Measurements from ENCODE around the gene VTI1A. TPM values are rescaled to one million over a fixed set of nuclear protein-coding genes. Genes with fewer than 3 reads are reported as not detected.

VTI1A gene
- total RNA-seq, 2 experiments from 2014 or later, result 24.9 to 28.4 TPM

GRCh38 chr10:112558476-112559142, 111.6 kb downstream of the VTI1A start:
- H3K27ac Mint-ChIP-seq, result no peak overlapping the region
- no peak for DNase-seq
- CTCF ChIA-PET, result no interaction called here
- H3K9me3 Mint-ChIP-seq, result no peaks in the 10 kb centered on the region
- H3K4me1 Mint-ChIP-seq (ENCODE audit: low read depth), result peaks cover 15% of the 10 kb centered on the region
- H3K4me3 Mint-ChIP-seq, result no peak overlapping the region
- H3K36me3 Mint-ChIP-seq (ENCODE audit: low read depth), result no peaks in the 10 kb centered on the region
- H3K27me3 Mint-ChIP-seq (ENCODE audit: low read depth), result no peaks in the 10 kb centered on the region
- intact Hi-C loops (cut with micrococcal nuclease), result no loop called here

- Mint-ChIP-seq H3K9me3 (no peaks in the 10 kb centered on the region), H3K27ac (no peak overlapping the region), H3K4me1 (ENCODE audit: low read depth) (peaks cover 15% of the 10 kb centered on the region), H3K27me3 (ENCODE audit: low read depth) (no peaks in the 10 kb centered on the region), H3K36me3 (ENCODE audit: low read depth) (no peaks in the 10 kb centered on the region), H3K4me3 (no peak overlapping the region)
- CTCF ChIA-PET, result interaction anchor here (0.6 to 1.0 kb wide), 2 partner anchors 88 to 356 kb away, joined by 3 read pairs; no protein-coding TSS in a partner anchor
- intact Hi-C loops (cut with micrococcal nuclease), result no loop called here
- DNase-seq, result no peak
Observed at GRCh38 chr10:112559349-112559748, 112.3 kb downstream of the VTI1A start.

- Mint-ChIP-seq H3K36me3 (ENCODE audit: low read depth) (no peaks in the 10 kb centered on the region), H3K9me3 (no peaks in the 10 kb centered on the region), H3K4me1 (ENCODE audit: low read depth) (peaks cover 15% of the 10 kb centered on the region), H3K27me3 (ENCODE audit: low read depth) (no peaks in the 10 kb centered on the region), H3K4me3 (no peak overlapping the region), H3K27ac (no peak overlapping the region)
- DNase-seq, result no peak
- intact Hi-C loops (cut with micrococcal nuclease), result no loop called here
- CTCF ChIA-PET, result no interaction called here
Observed at GRCh38 chr10:112562122-112562521, 115.1 kb downstream of the VTI1A start.

GRCh38 chr10:112562809-112563663, 116.0 kb downstream of the VTI1A start:
- Mint-ChIP-seq H3K36me3 (ENCODE audit: low read depth) (no peaks in the 10 kb centered on the region), H3K27me3 (ENCODE audit: low read depth) (no peaks in the 10 kb centered on the region), H3K27ac (no peak overlapping the region), H3K9me3 (no peaks in the 10 kb centered on the region), H3K4me3 (no peak overlapping the region), H3K4me1 (ENCODE audit: low read depth) (peaks cover 10% of the 10 kb centered on the region)
- intact Hi-C loops (cut with micrococcal nuclease), result no loop called here
- CTCF ChIA-PET, result no interaction called here
- DNase-seq, result no peak

GRCh38 chr10:112564337-112564736, 117.3 kb downstream of the VTI1A start:
- CTCF ChIA-PET, result interaction anchor here (0.6 kb wide), 1 partner anchor 180 kb away, joined by 3 read pairs; no protein-coding TSS in a partner anchor
- H3K27me3 Mint-ChIP-seq (ENCODE audit: low read depth), result no peaks in the 10 kb centered on the region
- DNase-seq, result no peak
- peaks cover 2% of the 10 kb centered on the region for H3K36me3 Mint-ChIP-seq (ENCODE audit: low read depth)
- no peak overlapping the region for H3K27ac Mint-ChIP-seq
- intact Hi-C loops (cut with micrococcal nuclease), result no loop called here
- H3K9me3 Mint-ChIP-seq, result no peaks in the 10 kb centered on the region
- H3K4me1 Mint-ChIP-seq (ENCODE audit: low read depth), result peaks cover 2% of the 10 kb centered on the region
- H3K4me3 Mint-ChIP-seq, result no peak overlapping the region

GRCh38 chr10:112565434-112566053, 118.5 kb downstream of the VTI1A start:
- Mint-ChIP-seq H3K36me3 (ENCODE audit: low read depth) (peaks cover 2% of the 10 kb centered on the region), H3K27ac (no peak overlapping the region), H3K27me3 (ENCODE audit: low read depth) (no peaks in the 10 kb centered on the region), H3K9me3 (no peaks in the 10 kb centered on the region), H3K4me1 (ENCODE audit: low read depth) (no peaks in the 10 kb centered on the region), H3K4me3 (no peak overlapping the region)
- intact Hi-C loops (cut with micrococcal nuclease), result loop anchor here (1.0 to 5.0 kb wide), 3 partner anchors 542 to 820 kb away; no protein-coding TSS in a partner anchor
- CTCF ChIA-PET, result no interaction called here
- DNase-seq, result peak; percentile 36

- intact Hi-C loops (cut with micrococcal nuclease), result no loop called here
- peaks cover 2% of the 10 kb centered on the region for H3K36me3 Mint-ChIP-seq (ENCODE audit: low read depth)
- H3K4me3 Mint-ChIP-seq, result no peak overlapping the region
- H3K27ac Mint-ChIP-seq, result no peak overlapping the region
- H3K9me3 Mint-ChIP-seq, result no peaks in the 10 kb centered on the region
- no peaks in the 10 kb centered on the region for H3K27me3 Mint-ChIP-seq (ENCODE audit: low read depth)
- CTCF ChIA-PET, result no interaction called here
- H3K4me1 Mint-ChIP-seq (ENCODE audit: low read depth), result no peaks in the 10 kb centered on the region
- DNase-seq, result no peak
Observed at GRCh38 chr10:112570585-112570984, 123.6 kb downstream of the VTI1A start.

GRCh38 chr10:112579578-112579977, 132.6 kb downstream of the VTI1A start:
- no peak overlapping the region for H3K27ac Mint-ChIP-seq

GRCh38 chr10:112580267-112580666, 133.3 kb downstream of the VTI1A start:
- Mint-ChIP-seq H3K36me3 (ENCODE audit: low read depth) (peaks cover 7% of the 10 kb centered on the region), H3K9me3 (no peaks in the 10 kb centered on the region), H3K4me3 (no peak overlapping the region), H3K27me3 (ENCODE audit: low read depth) (no peaks in the 10 kb centered on the region), H3K27ac (no peak overlapping the region), H3K4me1 (ENCODE audit: low read depth) (no peaks in the 10 kb centered on the region)
- intact Hi-C loops (cut with micrococcal nuclease), result no loop called here
- CTCF ChIA-PET, result no interaction called here
- DNase-seq, result no peak

More at GRCh38 chr10:112579578-112579977, 132.6 kb downstream of the VTI1A start:
- Mint-ChIP-seq H3K4me3 (no peak overlapping the region), H3K9me3 (no peaks in the 10 kb centered on the region), H3K4me1 (ENCODE audit: low read depth) (no peaks in the 10 kb centered on the region), H3K36me3 (ENCODE audit: low read depth) (peaks cover 6% of the 10 kb centered on the region), H3K27me3 (ENCODE audit: low read depth) (no peaks in the 10 kb centered on the region)
- intact Hi-C loops (cut with micrococcal nuclease), result no loop called here
- no peak for DNase-seq
- CTCF ChIA-PET, result interaction anchor here (0.7 kb wide), 1 partner anchor 11 kb away, joined by 3 read pairs; no protein-coding TSS in a partner anchor

- no peaks in the 10 kb centered on the region for H3K27me3 Mint-ChIP-seq (ENCODE audit: low read depth)
- intact Hi-C loops (cut with micrococcal nuclease), result no loop called here
- no peak for DNase-seq
- no peak overlapping the region for H3K27ac Mint-ChIP-seq
- H3K4me3 Mint-ChIP-seq, result no peak overlapping the region
- peaks cover 7% of the 10 kb centered on the region for H3K36me3 Mint-ChIP-seq (ENCODE audit: low read depth)
- no peaks in the 10 kb centered on the region for H3K9me3 Mint-ChIP-seq
- CTCF ChIA-PET, result no interaction called here
- no peaks in the 10 kb centered on the region for H3K4me1 Mint-ChIP-seq (ENCODE audit: low read depth)
Observed at GRCh38 chr10:112581921-112582320, 134.9 kb downstream of the VTI1A start.

GRCh38 chr10:112583236-112583939, 136.4 kb downstream of the VTI1A start:
- intact Hi-C loops (cut with micrococcal nuclease), result no loop called here
- no peak overlapping the region for H3K27ac Mint-ChIP-seq
- no peaks in the 10 kb centered on the region for H3K27me3 Mint-ChIP-seq (ENCODE audit: low read depth)
- peaks cover 5% of the 10 kb centered on the region for H3K36me3 Mint-ChIP-seq (ENCODE audit: low read depth)
- CTCF ChIA-PET, result no interaction called here
- H3K4me3 Mint-ChIP-seq, result no peak overlapping the region
- no peaks in the 10 kb centered on the region for H3K9me3 Mint-ChIP-seq
- H3K4me1 Mint-ChIP-seq (ENCODE audit: low read depth), result no peaks in the 10 kb centered on the region
- no peak for DNase-seq

- no peaks in the 10 kb centered on the region for H3K4me1 Mint-ChIP-seq (ENCODE audit: low read depth)
- intact Hi-C loops (cut with micrococcal nuclease), result no loop called here
- CTCF ChIA-PET, result interaction anchor here (0.9 kb wide), 1 partner anchor 19 kb away, joined by 3 read pairs; no protein-coding TSS in a partner anchor
- H3K4me3 Mint-ChIP-seq, result no peak overlapping the region
- no peak for DNase-seq
- no peak overlapping the region for H3K27ac Mint-ChIP-seq
- peaks cover 6% of the 10 kb centered on the region for H3K36me3 Mint-ChIP-seq (ENCODE audit: low read depth)
- no peaks in the 10 kb centered on the region for H3K9me3 Mint-ChIP-seq
- H3K27me3 Mint-ChIP-seq (ENCODE audit: low read depth), result no peaks in the 10 kb centered on the region
Observed at GRCh38 chr10:112584276-112584675, 137.3 kb downstream of the VTI1A start.
